LNCaP clone FGC (cell line): ENCODE results near the gene ATP6V1B1.

Experiments
- DNase-seq: peaks from one replicate; pipeline ENCODE4 v3.0.0-alpha.2; 2011; ENCODE audit warnings: low read depth
- H3K4me3 ChIP-seq: 2 replicates; pipeline ENCODE4 v1.5.1; 2011; ENCODE audit warnings: mild to moderate bottlenecking, low read depth, low read length, control low read depth
- CTCF ChIP-seq: IDR thresholded peaks from 2 replicates; pipeline ENCODE4 v1.5.1; 2012; ENCODE audit warnings: mild to moderate bottlenecking; ENCODE audit not compliant: control insufficient read depth, insufficient read depth; ENCODE audit errors: extremely low read depth

Gene ATP6V1B1

GRCh38 chr2:70928366-70928765 is 7.3 kb upstream of the ATP6V1B1 start:
- DNase-seq = no peak
- no peak for TF ChIP-seq CTCF
- no peak overlapping the region for H3K4me3 ChIP-seq

- no peak for TF ChIP-seq CTCF
- no peak for DNase-seq
Observed at GRCh38 chr2:70930371-70931329, 5.0 kb upstream of the ATP6V1B1 start.

GRCh38 chr2:70931376-70932000 is 4.2 kb upstream of the ATP6V1B1 start:
- no peak overlapping the region for H3K4me3 ChIP-seq
- no peak for TF ChIP-seq CTCF
- no peak for DNase-seq

More at GRCh38 chr2:70930371-70931329, 5.0 kb upstream of the ATP6V1B1 start:
- H3K4me3 ChIP-seq = no peak overlapping the region

GRCh38 chr2:70932631-70933230 is 3.0 kb upstream of the ATP6V1B1 start:
- no peak for DNase-seq
- TF ChIP-seq CTCF = no peak
- H3K4me3 ChIP-seq = no peak overlapping the region

GRCh38 chr2:70934981-70935380 is 719 bp upstream of the ATP6V1B1 start:
- no peak for DNase-seq
- no peak for TF ChIP-seq CTCF
- H3K4me3 ChIP-seq = no peak overlapping the region

- no peak overlapping the region for H3K4me3 ChIP-seq
- no peak for TF ChIP-seq CTCF
- DNase-seq = no peak
Observed at GRCh38 chr2:70936165-70936978, 672 bp downstream of the ATP6V1B1 start.
